ENCODE data around the gene DHFR2.
"Not testable (repeated sequence)": the region's sequence is repeated elsewhere in the genome, so short reads cannot be mapped to it uniquely, and the experiment has no call there.

DHFR2 gene

DNA sequence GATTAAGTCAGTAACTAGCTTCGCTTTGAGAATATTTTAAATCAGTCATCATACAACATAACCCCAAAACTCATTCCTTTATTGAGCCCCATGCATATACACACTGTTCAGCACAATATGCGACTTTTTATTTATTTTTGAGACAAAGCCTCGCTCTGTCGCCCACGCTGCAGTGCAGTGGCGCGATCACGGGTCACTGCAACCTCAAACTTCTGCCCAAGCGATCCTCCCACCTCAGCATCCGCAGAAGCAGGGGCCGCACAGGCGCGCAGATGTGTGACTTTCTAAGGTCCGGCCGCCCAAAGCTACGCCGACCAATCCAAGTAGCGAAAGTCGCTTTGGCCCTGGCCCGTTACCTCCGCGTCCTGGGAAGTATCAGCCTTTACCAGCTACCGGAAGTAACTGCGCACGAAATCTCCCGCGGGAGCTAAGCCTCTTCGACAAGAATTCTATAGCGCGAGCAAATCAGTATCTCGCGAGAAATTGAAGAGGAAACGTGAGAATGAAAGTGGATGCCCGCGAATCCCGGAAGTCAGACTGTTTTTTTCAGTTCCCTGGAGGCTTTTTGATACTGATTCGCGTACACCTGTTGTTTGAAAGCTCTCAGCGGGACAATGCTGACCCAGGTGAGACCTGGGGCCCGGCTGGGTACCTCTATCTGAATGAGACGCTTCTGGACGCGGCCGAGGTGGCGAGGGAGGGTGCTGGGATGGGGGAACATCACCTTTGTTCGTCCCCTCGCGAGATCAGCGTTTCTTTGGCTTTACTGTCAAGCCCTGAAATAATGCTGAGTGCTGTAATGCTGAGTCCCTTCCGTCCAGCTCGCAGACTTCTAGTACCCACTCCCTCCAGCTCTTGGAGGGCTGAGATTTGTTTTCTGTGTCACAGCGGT is at the start of gene DHFR2, which contains the start of gene NSUN3:
DHFR2 (minus strand) TSS at position 404 of the 892 bp plus-strand sequence. CDS start 1,405 bp downstream, outside the sequence.
NSUN3 (plus strand) TSS at position 549 of the 892 bp plus-strand sequence; CDS start at position 615, 66 bp downstream.
- H3K27me3 Mint-ChIP-seq (ENCODE audit: low read depth) = no peaks in the 10 kb centered on the region
- DNase-seq (ENCODE audit: low spot score) = peak; percentile 84
- H3K4me3 Mint-ChIP-seq = peak within 1 kb of the TSS; percentile 98
- peak within 1 kb of the TSS; percentile 99 for H3K27ac Mint-ChIP-seq
- H3K4me1 Mint-ChIP-seq (ENCODE audit: low read depth) = peaks cover 35% of the 10 kb centered on the region
- H3K36me3 Mint-ChIP-seq (ENCODE audit: low read depth) = peaks cover 60% of the 10 kb centered on the region
- H3K9me3 Mint-ChIP-seq = peaks cover 9% of the 10 kb centered on the region

DNA sequence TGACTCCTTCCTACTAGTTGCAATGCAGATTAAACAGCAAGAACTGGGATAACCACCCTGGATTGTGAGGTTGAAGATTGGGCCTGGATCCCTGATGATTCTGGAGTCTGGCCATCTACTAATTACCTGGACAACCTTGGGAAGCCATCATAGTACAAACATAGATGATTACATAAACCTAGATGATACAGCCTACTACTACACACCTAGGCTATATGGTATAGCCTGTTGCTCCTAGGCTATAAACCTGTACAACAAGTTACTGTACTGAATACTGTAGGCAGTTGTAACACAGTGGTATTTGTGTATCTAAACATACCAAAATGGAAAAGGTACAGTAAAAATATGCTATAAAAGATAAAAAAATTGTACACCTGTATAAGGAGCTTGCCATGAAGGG is 48.1 kb upstream of the DHFR2 start:
- Mint-ChIP-seq H3K4me3 (no peak overlapping the region), H3K9me3 (no peaks in the 10 kb centered on the region), H3K4me1 (ENCODE audit: low read depth) (peaks cover 5% of the 10 kb centered on the region), H3K27me3 (ENCODE audit: low read depth) (no peaks in the 10 kb centered on the region), H3K36me3 (ENCODE audit: low read depth) (peaks cover 19% of the 10 kb centered on the region), H3K27ac (no peak overlapping the region)
- DNase-seq (ENCODE audit: low spot score) = no peak

DNA sequence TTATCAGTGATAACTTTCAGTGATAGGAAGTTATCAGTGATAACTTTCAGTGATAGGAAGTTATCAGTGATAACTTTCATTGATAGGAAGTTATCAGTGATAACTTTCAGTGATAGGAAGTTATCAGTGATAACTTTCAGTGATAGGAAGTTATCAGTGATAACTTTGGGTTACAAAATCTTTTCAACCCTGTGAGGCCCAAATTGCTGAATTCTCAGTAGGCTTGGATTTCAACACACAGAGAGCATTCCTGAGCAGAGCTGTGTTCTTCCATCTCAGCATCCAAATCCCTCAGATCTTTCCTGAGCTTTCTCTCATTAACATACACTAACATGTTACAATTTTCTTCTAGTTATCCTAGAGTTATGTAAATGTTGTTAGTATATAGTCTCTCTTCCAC is 47.5 kb upstream of the DHFR2 start:
- H3K27ac Mint-ChIP-seq; H3K4me3 Mint-ChIP-seq; H3K9me3 Mint-ChIP-seq; DNase-seq (ENCODE audit: low spot score); H3K4me1 Mint-ChIP-seq (ENCODE audit: low read depth); H3K27me3 Mint-ChIP-seq (ENCODE audit: low read depth): not testable (repeated sequence)
- peaks cover 19% of the 10 kb centered on the region for H3K36me3 Mint-ChIP-seq (ENCODE audit: low read depth)

DNA sequence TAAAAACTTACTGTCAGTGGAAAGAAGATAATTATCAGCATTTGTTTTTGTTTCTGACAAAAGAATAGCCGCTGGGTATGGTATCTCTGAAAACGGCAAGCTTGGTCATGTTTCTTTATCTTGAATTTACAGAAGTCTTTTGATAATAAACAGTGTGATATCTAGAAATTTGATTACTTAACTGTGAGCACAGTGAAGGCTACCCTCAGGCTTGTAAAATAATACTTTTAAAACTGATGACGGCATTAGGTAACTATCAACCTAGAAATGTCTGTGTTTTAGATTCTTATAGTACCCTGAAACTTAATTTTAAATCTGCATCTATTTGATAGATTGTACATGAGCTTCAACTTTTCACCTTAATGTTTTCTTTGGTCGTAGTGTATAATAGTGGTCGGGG is 43.6 kb upstream of the DHFR2 start:
- Mint-ChIP-seq H3K36me3 (ENCODE audit: low read depth) (peaks cover 11% of the 10 kb centered on the region), H3K9me3 (no peaks in the 10 kb centered on the region), H3K4me1 (ENCODE audit: low read depth) (peaks cover 4% of the 10 kb centered on the region), H3K27ac (no peak overlapping the region), H3K4me3 (no peak overlapping the region), H3K27me3 (ENCODE audit: low read depth) (no peaks in the 10 kb centered on the region)
- DNase-seq (ENCODE audit: low spot score) = no peak

DNA sequence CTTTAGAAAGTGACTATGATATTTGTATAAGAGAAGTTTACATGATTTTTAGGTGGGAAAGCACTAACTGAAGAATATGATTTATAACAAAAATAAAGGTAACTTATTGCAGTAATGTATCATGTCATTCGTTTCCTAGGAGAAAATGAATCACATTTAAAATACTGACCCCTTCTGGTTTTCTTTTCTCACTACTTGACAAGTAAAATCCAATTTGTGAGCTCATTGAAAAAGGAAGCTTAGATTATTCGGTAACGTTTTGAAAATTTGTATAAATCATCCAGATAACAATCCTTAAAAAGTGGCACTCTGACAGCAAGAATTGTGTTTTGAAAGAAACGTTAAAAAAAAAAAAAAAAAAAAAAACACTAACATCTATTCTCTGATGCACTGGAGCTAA is 39.1 kb upstream of the DHFR2 start:
- no peak overlapping the region for H3K27ac Mint-ChIP-seq
- DNase-seq (ENCODE audit: low spot score) = no peak
- H3K36me3 Mint-ChIP-seq (ENCODE audit: low read depth) = peaks cover 30% of the 10 kb centered on the region
- H3K9me3 Mint-ChIP-seq = no peaks in the 10 kb centered on the region
- no peaks in the 10 kb centered on the region for H3K27me3 Mint-ChIP-seq (ENCODE audit: low read depth)
- H3K4me1 Mint-ChIP-seq (ENCODE audit: low read depth) = peaks cover 6% of the 10 kb centered on the region
- no peak overlapping the region for H3K4me3 Mint-ChIP-seq

DNA sequence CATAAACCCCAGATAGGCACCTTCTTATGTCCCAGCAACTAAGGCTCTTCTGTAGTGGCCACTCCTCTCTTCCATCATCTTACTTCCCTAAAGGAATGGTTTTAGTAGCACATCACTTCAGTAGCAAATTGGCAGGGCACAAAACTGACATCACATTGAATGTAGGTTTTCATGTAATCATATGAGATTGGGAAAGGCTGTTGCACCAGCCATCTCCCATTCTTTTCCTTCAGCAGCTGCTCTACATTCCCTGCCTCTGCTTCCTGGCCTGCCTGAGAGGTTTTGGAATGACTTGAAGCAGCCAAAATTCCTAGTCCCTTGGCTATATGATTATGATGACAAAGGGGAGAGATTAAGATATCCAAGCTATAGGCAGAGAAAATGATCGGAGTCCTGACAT is 36.6 kb upstream of the DHFR2 start:
- Mint-ChIP-seq H3K4me1 (ENCODE audit: low read depth) (peaks cover 6% of the 10 kb centered on the region), H3K27ac (no peak overlapping the region)

DNA sequence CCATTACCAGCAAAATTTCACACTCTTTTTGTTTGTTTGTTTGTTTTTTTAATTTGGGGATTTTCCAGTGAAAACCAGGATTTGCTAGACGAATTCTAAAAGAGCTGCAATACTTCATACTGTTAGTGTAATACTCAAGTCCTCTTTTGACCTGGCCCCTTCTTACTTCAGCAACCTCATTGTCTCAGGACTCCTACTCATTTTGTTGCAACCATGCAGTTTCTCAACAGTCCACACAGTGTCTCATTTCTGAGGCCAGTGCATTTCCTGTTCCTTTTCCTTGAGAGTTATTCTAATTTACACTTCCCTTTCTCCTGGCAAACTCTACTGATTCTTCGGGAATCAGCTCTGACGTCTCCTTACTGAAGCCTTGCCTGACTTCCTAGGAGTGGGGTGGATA is 35.7 kb upstream of the DHFR2 start:
- H3K27ac Mint-ChIP-seq = no peak overlapping the region

More for the DNA sequence above, 36.6 kb upstream of the DHFR2 start:
- H3K9me3 Mint-ChIP-seq = no peaks in the 10 kb centered on the region
- H3K36me3 Mint-ChIP-seq (ENCODE audit: low read depth) = peaks cover 31% of the 10 kb centered on the region
- H3K27me3 Mint-ChIP-seq (ENCODE audit: low read depth) = no peaks in the 10 kb centered on the region
- DNase-seq (ENCODE audit: low spot score) = no peak
- H3K4me3 Mint-ChIP-seq = no peak overlapping the region

DNA sequence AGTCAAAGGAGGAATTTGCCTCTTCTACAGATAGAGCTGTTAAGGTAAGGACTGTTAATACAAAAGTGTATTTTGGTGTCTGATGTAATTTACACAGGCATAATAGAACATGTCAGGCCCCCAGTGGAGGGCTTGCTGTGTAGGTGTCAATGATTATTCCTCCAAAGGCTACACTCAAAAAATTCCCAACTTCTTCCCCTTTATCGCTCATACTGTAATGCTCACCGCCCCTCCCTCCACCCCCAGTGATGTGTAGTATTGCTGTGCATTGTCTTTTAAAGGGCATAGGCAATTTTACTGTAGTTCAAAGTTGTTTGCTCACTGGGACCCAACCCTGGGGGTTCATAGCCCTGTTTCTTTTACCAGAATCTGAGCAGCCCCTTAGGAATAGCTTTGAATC is 32.4 kb upstream of the DHFR2 start:
- Mint-ChIP-seq H3K27me3 (ENCODE audit: low read depth) (no peaks in the 10 kb centered on the region), H3K27ac (no peak overlapping the region), H3K4me3 (no peak overlapping the region), H3K9me3 (no peaks in the 10 kb centered on the region), H3K4me1 (ENCODE audit: low read depth) (peaks cover 8% of the 10 kb centered on the region), H3K36me3 (ENCODE audit: low read depth) (peaks cover 43% of the 10 kb centered on the region)
- no peak for DNase-seq (ENCODE audit: low spot score)

More for the DNA sequence above, 35.7 kb upstream of the DHFR2 start:
- DNase-seq (ENCODE audit: low spot score) = no peak
- Mint-ChIP-seq H3K4me3 (no peak overlapping the region), H3K27me3 (ENCODE audit: low read depth) (no peaks in the 10 kb centered on the region), H3K36me3 (ENCODE audit: low read depth) (peaks cover 33% of the 10 kb centered on the region), H3K9me3 (no peaks in the 10 kb centered on the region), H3K4me1 (ENCODE audit: low read depth) (peaks cover 6% of the 10 kb centered on the region)

DNA sequence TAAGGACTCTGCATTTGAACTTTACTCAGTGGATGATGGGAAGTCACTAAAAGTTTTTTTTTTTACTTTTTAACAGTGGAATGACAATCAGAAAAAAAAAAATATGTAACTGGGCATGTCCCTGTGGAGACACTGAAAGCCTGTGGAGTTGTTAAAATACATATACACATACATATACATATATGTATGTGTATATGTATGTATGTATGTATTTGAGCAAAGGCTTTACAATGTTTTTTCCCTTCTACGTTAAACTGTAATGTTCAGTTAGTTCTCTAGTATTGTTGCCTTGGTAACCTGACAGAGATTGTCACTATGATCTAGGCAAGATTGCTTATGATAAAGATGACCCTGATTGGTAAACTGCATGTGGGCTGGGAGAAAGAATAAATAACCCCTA is 30.4 kb upstream of the DHFR2 start:
- Mint-ChIP-seq H3K27ac (no peak overlapping the region), H3K36me3 (ENCODE audit: low read depth) (peaks cover 40% of the 10 kb centered on the region), H3K4me1 (ENCODE audit: low read depth) (peaks cover 5% of the 10 kb centered on the region), H3K27me3 (ENCODE audit: low read depth) (no peaks in the 10 kb centered on the region), H3K4me3 (no peak overlapping the region), H3K9me3 (no peaks in the 10 kb centered on the region)
- DNase-seq (ENCODE audit: low spot score) = no peak

DNA sequence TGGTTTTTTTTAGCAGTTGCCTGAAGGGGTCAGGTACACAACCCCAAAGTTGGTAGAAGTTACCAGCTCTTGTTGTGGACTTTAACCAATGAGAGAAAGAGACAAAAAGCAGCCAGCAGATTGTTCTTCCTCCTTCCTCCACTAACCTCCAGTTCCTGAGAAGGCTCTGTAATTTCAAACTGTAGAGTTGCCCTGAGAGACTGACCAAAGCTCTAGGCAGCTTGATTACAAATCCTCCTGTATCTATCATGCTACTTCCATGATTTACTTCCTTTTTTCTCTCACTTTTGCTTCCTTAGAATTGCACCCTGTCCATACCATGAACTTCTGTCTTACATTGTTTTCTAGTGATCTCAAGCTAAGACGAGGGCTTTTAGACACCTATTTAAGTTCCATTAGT is 29.4 kb upstream of the DHFR2 start:
- Mint-ChIP-seq H3K36me3 (ENCODE audit: low read depth) (peaks cover 41% of the 10 kb centered on the region), H3K4me1 (ENCODE audit: low read depth) (peaks cover 2% of the 10 kb centered on the region), H3K4me3 (no peak overlapping the region), H3K27me3 (ENCODE audit: low read depth) (no peaks in the 10 kb centered on the region), H3K27ac (no peak overlapping the region), H3K9me3 (no peaks in the 10 kb centered on the region)
- DNase-seq (ENCODE audit: low spot score) = no peak

DNA sequence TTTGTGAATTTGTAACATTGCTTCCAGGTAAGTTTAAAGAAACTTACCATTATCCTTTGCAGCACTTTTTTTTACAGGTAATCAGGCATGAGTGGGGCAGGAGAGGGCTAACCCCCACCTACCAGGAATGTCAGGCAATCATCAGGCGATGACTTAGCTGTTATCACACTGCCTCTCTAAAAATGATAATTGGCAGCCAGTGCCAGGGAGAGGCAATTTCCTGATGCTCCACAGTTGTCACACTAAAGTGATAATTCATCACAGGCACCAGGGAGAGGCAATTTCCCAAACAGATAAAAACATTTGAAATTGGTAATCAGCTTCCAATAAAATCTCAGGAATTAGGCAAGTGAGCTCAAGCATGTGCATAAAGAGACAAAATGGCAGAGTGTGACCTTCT is 26.4 kb upstream of the DHFR2 start:
- Mint-ChIP-seq H3K27ac (no peak overlapping the region), H3K4me1 (ENCODE audit: low read depth) (peaks cover 2% of the 10 kb centered on the region), H3K36me3 (ENCODE audit: low read depth) (peaks cover 46% of the 10 kb centered on the region), H3K9me3 (no peaks in the 10 kb centered on the region), H3K4me3 (no peak overlapping the region), H3K27me3 (ENCODE audit: low read depth) (no peaks in the 10 kb centered on the region)
- no peak for DNase-seq (ENCODE audit: low spot score)

DNA sequence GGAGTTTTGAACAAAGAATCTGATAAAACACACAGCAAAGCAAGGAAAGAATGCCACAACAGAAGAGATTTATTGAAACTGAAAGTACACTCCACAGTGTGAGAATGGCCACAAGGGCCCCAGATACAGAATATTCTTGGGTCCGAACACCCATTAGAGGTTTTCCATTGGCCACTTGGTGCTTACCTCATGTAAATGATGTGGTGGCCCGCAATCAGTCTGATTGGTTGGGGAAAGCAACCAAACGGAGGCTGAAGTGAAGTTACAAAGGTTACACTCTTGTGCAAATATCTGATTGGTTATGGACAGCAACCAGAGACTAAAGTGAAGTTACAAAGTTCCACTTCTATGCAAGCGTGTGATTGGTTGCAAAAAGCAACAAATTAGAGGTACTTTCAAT is 20.5 kb upstream of the DHFR2 start:
- no peak overlapping the region for H3K27ac Mint-ChIP-seq
- peaks cover 41% of the 10 kb centered on the region for H3K36me3 Mint-ChIP-seq (ENCODE audit: low read depth)
- no peaks in the 10 kb centered on the region for H3K27me3 Mint-ChIP-seq (ENCODE audit: low read depth)
- peaks cover 32% of the 10 kb centered on the region for H3K4me1 Mint-ChIP-seq (ENCODE audit: low read depth)
- no peaks in the 10 kb centered on the region for H3K9me3 Mint-ChIP-seq
- H3K4me3 Mint-ChIP-seq = no peak overlapping the region
- no peak for DNase-seq (ENCODE audit: low spot score)

DNA sequence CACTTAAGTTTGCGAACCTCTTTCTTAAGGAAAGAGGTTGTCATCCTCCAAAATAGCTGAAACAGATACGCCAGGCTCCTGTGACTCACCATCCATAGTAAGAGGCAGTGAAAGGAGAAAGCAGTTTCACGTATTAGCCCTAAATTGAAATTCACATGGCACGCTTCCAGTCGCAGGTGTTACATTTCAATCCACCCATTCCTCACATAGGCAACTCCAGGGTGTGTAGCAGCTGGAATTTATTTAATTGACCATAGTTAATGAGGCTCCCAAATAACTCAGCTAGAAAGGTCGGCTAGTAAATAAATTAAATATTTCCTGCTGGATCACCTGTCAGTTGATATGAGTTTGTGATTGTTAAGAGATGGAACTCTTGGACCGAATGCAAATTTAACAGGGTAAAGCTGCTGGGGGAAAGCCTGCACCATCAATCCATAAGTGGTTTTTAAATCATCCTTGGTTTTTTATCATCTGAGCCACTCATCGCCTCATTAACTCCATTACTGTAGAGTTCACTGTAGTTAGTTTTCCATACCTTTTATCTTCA is 19.7 kb upstream of the DHFR2 start:
- H3K36me3 Mint-ChIP-seq (ENCODE audit: low read depth) = peaks cover 40% of the 10 kb centered on the region
- no peaks in the 10 kb centered on the region for H3K9me3 Mint-ChIP-seq
- no peaks in the 10 kb centered on the region for H3K27me3 Mint-ChIP-seq (ENCODE audit: low read depth)
- H3K27ac Mint-ChIP-seq = no peak overlapping the region
- peaks cover 36% of the 10 kb centered on the region for H3K4me1 Mint-ChIP-seq (ENCODE audit: low read depth)
- H3K4me3 Mint-ChIP-seq = no peak overlapping the region
- no peak for DNase-seq (ENCODE audit: low spot score)

DNA sequence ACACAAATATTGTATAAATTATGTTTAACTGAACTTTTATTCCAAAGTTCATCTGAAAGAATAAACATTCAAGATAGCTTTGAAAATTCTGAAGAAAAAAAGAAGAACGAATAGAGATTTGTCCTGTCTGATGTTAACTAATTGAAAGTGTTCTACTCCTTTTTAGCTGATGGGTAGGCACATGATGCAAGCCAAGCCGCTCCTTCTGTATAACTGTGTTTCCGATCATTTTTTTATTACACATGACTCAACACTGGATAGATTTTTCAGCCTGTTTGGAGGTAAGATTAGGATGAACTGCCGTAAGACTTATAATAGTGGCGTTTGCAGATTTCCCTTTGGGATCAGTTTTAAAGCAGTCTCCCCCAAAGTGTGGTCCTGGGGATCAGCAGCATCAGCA is 19.2 kb upstream of the DHFR2 start:
- DNase-seq (ENCODE audit: low spot score) = no peak

More for the DNA sequence above, 19.2 kb upstream of the DHFR2 start:
- no peak overlapping the region for H3K4me3 Mint-ChIP-seq
- H3K9me3 Mint-ChIP-seq = no peaks in the 10 kb centered on the region
- H3K27me3 Mint-ChIP-seq (ENCODE audit: low read depth) = no peaks in the 10 kb centered on the region
- peaks cover 38% of the 10 kb centered on the region for H3K36me3 Mint-ChIP-seq (ENCODE audit: low read depth)
- peaks cover 36% of the 10 kb centered on the region for H3K4me1 Mint-ChIP-seq (ENCODE audit: low read depth)
- peak overlapping the region; percentile 12 for H3K27ac Mint-ChIP-seq
